ENCODE measurements around the gene TIMM17A. TPM values are rescaled to one million over a fixed set of nuclear protein-coding genes. Genes with fewer than 3 reads are reported as not detected.

The TIMM17A gene
- total and polyA plus RNA-seq, 2 experiments from 2014 or later, result 32.9 to 110 TPM

DNA sequence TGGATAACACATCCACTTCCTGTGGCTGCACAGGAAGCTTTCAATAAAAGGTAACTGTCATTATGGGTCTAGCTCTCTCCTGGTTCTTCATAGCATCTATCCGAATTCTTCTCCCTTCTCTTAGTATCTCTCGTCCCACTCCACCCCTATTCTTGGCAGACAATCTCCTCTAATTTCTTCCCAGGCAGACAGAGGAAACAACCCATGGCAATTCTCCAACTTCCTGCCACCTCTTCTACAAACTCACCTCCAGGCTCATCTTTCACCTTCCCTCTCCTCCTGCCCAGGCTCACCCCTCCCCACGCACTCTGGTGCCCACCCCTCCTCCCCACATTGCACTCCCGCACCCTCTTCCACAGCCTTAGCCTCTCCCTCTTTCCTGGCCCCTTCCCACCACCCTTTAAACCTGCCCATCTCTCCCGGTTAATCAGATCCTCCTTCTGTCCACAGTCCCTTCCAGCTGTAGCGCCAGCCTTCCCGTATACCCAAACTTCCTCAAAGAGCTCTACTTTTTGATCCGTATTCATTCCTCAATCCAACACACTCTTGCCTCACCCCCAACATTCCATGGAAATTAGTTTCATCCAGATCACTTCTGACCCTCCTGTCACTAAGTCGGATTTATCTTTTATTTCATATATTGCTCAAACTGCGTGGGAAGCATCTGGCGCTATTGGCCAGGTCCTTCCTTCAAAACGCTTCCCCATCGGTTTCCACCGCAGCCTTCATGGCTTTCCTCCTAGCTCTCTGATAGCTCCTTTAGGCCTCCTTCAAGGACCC lies 40.7 kb upstream of the TIMM17A start:
- H3K27ac ChIP-seq, result no peak overlapping the region
- H3K36me3 ChIP-seq, result no peaks in the 10 kb centered on the region
- H3K4me1 ChIP-seq (ENCODE audit: low read depth), result peaks cover 31% of the 10 kb centered on the region
- DNase-seq (ENCODE audit: low read depth in 1 of 2, low spot score in 1 of 2), result peak in 1 of 2 donors; percentile 72
- TF ChIP-seq, protein P1, sequence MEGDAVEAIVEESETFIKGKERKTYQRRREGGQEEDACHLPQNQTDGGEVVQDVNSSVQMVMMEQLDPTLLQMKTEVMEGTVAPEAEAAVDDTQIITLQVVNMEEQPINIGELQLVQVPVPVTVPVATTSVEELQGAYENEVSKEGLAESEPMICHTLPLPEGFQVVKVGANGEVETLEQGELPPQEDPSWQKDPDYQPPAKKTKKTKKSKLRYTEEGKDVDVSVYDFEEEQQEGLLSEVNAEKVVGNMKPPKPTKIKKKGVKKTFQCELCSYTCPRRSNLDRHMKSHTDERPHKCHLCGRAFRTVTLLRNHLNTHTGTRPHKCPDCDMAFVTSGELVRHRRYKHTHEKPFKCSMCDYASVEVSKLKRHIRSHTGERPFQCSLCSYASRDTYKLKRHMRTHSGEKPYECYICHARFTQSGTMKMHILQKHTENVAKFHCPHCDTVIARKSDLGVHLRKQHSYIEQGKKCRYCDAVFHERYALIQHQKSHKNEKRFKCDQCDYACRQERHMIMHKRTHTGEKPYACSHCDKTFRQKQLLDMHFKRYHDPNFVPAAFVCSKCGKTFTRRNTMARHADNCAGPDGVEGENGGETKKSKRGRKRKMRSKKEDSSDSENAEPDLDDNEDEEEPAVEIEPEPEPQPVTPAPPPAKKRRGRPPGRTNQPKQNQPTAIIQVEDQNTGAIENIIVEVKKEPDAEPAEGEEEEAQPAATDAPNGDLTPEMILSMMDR (IDR thresholded peaks at IDR 0.05; ENCODE audit: low read depth, low read length), result no peak
- H3K9me3 ChIP-seq (ENCODE audit: low read depth), result no peaks in the 10 kb centered on the region
- no peak overlapping the region for H3K4me3 ChIP-seq
- H3K27me3 ChIP-seq, result no peaks in the 10 kb centered on the region

DNA sequence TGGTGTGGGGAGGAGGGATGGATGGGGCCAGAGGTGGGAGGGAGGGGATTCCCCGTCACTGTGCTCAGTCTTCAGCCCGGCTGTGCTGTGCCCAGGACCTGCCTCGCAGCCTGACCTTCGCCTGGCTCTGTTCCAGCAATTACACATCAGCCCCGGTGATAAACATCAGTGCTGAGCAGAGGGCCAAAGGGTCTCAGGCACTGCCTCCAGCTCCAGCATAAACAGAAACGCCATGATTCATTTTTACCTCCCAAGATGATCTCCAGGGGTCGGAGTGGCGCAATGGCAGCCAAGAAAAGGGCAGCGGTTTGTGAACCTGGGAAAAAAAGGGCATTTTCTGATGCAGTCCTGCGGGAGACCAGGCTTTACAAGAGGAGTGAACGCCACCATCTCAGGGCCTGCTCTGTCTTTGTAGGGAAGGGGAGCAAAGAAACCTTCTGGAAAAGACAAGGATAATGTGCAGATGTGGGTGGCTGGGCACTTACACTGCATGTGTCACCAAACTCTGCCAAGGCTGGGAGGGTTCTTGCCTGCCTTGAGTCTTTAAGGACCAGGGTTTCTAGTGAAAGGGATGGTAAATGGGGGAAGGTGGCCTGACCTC lies 38.6 kb upstream of the TIMM17A start:
- no peaks in the 10 kb centered on the region for H3K27me3 ChIP-seq
- H3K4me3 ChIP-seq, result no peak overlapping the region
- peak overlapping the region; percentile 72 for H3K27ac ChIP-seq
- H3K9me3 ChIP-seq (ENCODE audit: low read depth), result no peaks in the 10 kb centered on the region
- peaks cover 28% of the 10 kb centered on the region for H3K4me1 ChIP-seq (ENCODE audit: low read depth)
- TF ChIP-seq, protein P1 (IDR thresholded peaks at IDR 0.05; ENCODE audit: low read depth, low read length), result no peak
- DNase-seq (ENCODE audit: low read depth in 1 of 2, low spot score in 1 of 2), result peak; percentile 45 to 91
- no peaks in the 10 kb centered on the region for H3K36me3 ChIP-seq

DNA sequence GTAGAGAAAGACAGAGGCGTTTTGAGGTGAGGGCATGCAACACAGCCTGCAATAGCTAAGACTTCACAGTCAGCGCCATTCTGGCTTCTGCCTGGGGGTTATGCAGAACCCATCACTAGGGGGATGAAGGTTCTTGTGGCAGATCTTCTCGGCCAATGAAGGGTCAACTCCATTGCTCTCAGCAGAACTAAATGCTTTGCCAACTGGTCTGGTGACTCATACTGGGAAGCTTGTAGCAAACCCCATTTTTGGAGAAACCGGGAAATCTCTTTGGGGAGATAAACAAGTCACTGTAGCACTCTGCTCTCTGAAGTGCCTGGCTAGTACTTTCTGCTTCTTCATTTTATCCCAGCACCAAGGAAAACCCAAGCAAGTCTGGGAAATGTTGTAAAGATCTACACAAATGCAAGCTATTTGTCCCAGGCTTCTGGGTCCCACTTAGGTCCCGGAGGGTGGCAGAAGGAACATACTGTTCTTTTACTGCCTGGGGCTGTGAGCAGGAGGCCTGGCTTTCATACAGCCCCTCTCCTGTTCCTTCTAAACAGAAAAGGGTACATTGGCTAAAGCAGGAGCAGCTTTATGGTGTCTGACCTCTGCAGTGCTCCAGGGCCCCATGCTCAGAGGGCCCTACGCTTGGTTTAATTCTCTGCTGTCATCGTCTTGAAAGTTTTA lies 37.8 kb upstream of the TIMM17A start:
- DNase-seq (ENCODE audit: low read depth in 1 of 2, low spot score in 1 of 2), result peak in 1 of 2 donors; percentile 95
- Histone ChIP-seq H3K4me1 (ENCODE audit: low read depth) (peaks cover 28% of the 10 kb centered on the region), H3K27ac (peak overlapping the region; percentile 72), H3K27me3 (no peaks in the 10 kb centered on the region), H3K9me3 (ENCODE audit: low read depth) (no peaks in the 10 kb centered on the region), H3K4me3 (no peak overlapping the region), H3K36me3 (no peaks in the 10 kb centered on the region)
- TF ChIP-seq, protein P1 (IDR thresholded peaks at IDR 0.05; ENCODE audit: low read depth, low read length), result no peak

DNA sequence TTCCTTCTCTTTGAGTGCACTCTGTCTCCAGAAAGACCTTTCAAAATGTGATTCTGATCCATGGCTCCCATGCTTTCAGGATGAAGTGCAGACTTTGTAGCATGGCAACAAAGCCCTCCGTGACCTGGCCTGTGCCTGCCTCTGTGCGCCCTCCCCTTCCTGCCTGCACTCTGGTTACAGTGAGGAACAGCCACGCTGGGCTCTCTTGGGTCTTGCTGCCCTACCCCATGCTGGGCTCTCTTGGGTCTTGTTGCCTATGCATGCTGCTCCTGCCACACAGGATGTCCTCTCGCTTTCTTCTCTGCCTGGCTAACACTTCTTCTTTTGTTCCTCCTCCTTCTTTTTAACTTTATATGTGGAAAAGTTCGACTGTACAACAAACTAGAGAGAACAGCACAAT lies 37.0 kb upstream of the TIMM17A start:
- no peak for DNase-seq (ENCODE audit: low read depth in 1 of 2, low spot score in 1 of 2)
- Histone ChIP-seq H3K4me1 (ENCODE audit: low read depth) (peaks cover 28% of the 10 kb centered on the region), H3K36me3 (no peaks in the 10 kb centered on the region), H3K27ac (no peak overlapping the region), H3K4me3 (no peak overlapping the region), H3K9me3 (ENCODE audit: low read depth) (no peaks in the 10 kb centered on the region), H3K27me3 (no peaks in the 10 kb centered on the region)
- TF ChIP-seq, protein P1 (IDR thresholded peaks at IDR 0.05; ENCODE audit: low read depth, low read length), result no peak

DNA sequence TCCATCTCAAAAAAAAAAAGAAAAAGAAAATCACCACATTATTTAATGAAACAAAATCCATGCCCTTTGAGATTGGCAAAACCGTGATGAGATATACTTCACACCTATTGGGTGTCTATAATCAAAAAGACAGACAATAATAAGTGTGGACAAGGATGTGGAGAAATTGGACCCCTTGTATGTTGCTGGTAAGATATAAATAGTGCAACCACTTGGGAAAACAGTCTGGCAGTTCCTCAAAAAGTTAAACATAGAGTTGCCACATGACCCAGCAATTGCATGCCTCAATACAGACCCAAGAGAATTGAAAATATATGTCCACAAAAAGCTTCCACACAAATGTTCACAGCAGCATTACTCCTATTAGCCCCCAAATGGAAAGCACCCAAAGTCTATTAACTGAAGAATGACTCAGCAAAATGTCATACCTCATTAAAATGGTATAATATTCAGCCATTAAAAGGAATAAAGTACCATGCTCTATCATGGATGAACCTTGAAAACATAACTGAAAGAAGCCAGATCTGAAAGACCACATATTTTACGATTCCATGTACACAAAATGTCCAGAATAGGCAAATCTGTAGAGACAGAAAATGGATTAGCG lies 33.2 kb upstream of the TIMM17A start:
- no peak for DNase-seq (ENCODE audit: low read depth in 1 of 2, low spot score in 1 of 2)
- Histone ChIP-seq H3K4me3 (no peak overlapping the region), H3K27me3 (no peaks in the 10 kb centered on the region), H3K4me1 (ENCODE audit: low read depth) (peaks cover 7% of the 10 kb centered on the region), H3K9me3 (ENCODE audit: low read depth) (no peaks in the 10 kb centered on the region), H3K36me3 (no peaks in the 10 kb centered on the region), H3K27ac (no peak overlapping the region)
- TF ChIP-seq, protein P1 (IDR thresholded peaks at IDR 0.05; ENCODE audit: low read depth, low read length), result no peak
